HEK293T (cell line): ENCODE results near the gene WASF2.

Experiments used
- ARNT ChIP-seq: fragments of 450-650 bp; IDR thresholded peaks from 2 replicates; pipeline ENCODE4 v1.6.1; 2017; ENCODE audit warnings: mild to moderate bottlenecking
- BHLHE40 ChIP-seq: fragments of 450-650 bp; IDR thresholded peaks from 2 replicates; pipeline ENCODE4 v1.6.1; 2016; ENCODE audit warnings: mild to moderate bottlenecking, moderate library complexity, borderline replicate concordance
- CTBP1 ChIP-seq: fragments of 450-650 bp; IDR thresholded peaks from 2 replicates; pipeline ENCODE4 v1.6.1; 2016; ENCODE audit warnings: borderline replicate concordance
- ELF4 ChIP-seq: fragments of 450-650 bp; IDR thresholded peaks from 2 replicates; pipeline ENCODE4 v1.6.1; 2017; ENCODE audit warnings: antibody characterized with exemption
- FOXA1 ChIP-seq: fragments of 450-650 bp; IDR thresholded peaks from 2 replicates; pipeline ENCODE4 v1.6.1; 2016; ENCODE audit warnings: mild to moderate bottlenecking
- FOXK2 ChIP-seq: fragments of 450-650 bp; IDR thresholded peaks from 2 replicates; pipeline ENCODE4 v1.6.1; 2016; ENCODE audit warnings: mild to moderate bottlenecking
- FOXM1 ChIP-seq: fragments of 450-650 bp; IDR thresholded peaks from 2 replicates; pipeline ENCODE4 v1.6.1; 2017; ENCODE audit warnings: mild to moderate bottlenecking, borderline replicate concordance
- L3MBTL2 ChIP-seq: fragments of 450-650 bp; conservative IDR thresholded peaks from 2 replicates; pipeline ENCODE4 v1.6.1; 2016; ENCODE audit warnings: mild to moderate bottlenecking
- NFRKB ChIP-seq: fragments of 450-650 bp; IDR thresholded peaks from 2 replicates; pipeline ENCODE4 v1.6.1; 2016; ENCODE audit warnings: mild to moderate bottlenecking, moderate library complexity
- SP1 ChIP-seq: fragments of 450-650 bp; IDR thresholded peaks from 2 replicates; pipeline ENCODE4 v1.6.1; 2017
- SUZ12 ChIP-seq: fragments of 450-650 bp; IDR thresholded peaks from 2 replicates; pipeline ENCODE4 v1.6.1; 2016; ENCODE audit warnings: mild to moderate bottlenecking
- TARDBP ChIP-seq: fragments of 450-650 bp; IDR thresholded peaks from 2 replicates; pipeline ENCODE4 v1.6.1; 2016
- ZNF384 ChIP-seq: fragments of 450-650 bp; IDR thresholded peaks from 2 replicates; pipeline ENCODE4 v1.6.1; 2016

DNA sequence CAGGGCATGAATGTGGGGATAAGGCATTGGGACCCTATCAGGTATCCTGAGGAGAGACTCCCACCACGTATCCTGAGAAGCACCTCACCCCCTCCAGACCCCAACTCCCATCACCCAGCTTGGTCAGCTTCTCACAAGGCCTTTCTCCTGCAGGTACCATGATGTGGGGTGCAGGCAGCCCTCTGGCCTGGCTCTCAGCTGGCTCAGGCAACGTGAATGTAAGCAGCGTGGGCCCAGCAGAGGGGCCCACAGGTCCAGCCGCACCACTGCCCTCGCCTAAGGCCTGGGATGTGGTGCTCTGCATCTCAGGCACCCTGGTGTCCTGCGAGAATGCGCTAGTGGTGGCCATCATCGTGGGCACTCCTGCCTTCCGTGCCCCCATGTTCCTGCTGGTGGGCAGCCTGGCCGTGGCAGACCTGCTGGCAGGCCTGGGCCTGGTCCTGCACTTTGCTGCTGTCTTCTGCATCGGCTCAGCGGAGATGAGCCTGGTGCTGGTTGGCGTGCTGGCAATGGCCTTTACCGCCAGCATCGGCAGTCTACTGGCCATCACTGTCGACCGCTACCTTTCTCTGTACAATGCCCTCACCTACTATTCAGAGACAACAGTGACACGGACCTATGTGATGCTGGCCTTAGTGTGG is 96.2 kb downstream of the WASF2 start:
- TF ChIP-seq FOXM1 (no peak), ZNF384 (no peak), L3MBTL2 (no peak), FOXA1 (no peak), TARDBP (no peak), FOXK2 (no peak), SP1 (no peak), SUZ12 (no peak), NFRKB (no peak), ARNT (no peak), CTBP1 (no peak), ELF4 (no peak), BHLHE40 (no peak)
